Activated T-helper 1 cell treated with anti-CD3 and anti-CD28 coated beads, Interleukin-12 subunit alpha, Interleukin-12 subunit beta, Interleukin-2, Interleukin-4 antibody, amounts not matched to agents 30 ng/mL and 10 ng/mL and 1 ng/mL, durations not matched to agents 14 hours and 24 hours and 36 hours (primary cell): ENCODE data around the gene ARHGEF2. TPM values are rescaled to one million over a fixed set of nuclear protein-coding genes. Genes with fewer than 3 reads are reported as not detected.

Experiments used
- DNase-seq: peaks from one replicate; pipeline ENCODE4 v3.0.0; 2021; ENCODE audit warnings: low spot score
- H3K27ac Mint-ChIP-seq: one replicate; pipeline ENCODE4 v1.8.0; 2021; ENCODE audit warnings: mild to moderate bottlenecking, mixed read lengths
- H3K27me3 Mint-ChIP-seq: one replicate; pipeline ENCODE4 v1.8.0; 2022; ENCODE audit warnings: mild to moderate bottlenecking, moderate library complexity, mixed read lengths; ENCODE audit not compliant: insufficient read depth
- H3K36me3 Mint-ChIP-seq: one replicate; pipeline ENCODE4 v1.8.0; 2021; ENCODE audit warnings: low read depth, mixed read lengths
- H3K4me1 Mint-ChIP-seq: one replicate; pipeline ENCODE4 v1.8.0; 2021; ENCODE audit warnings: low read depth, mixed read lengths
- H3K4me3 Mint-ChIP-seq: one replicate; pipeline ENCODE4 v1.8.0; 2021; ENCODE audit warnings: mild to moderate bottlenecking, moderate library complexity, mixed read lengths
- H3K9me3 Mint-ChIP-seq: one replicate; pipeline ENCODE4 v1.8.0; 2021; ENCODE audit warnings: mixed read lengths
- intact Hi-C: fragments of 100-400 bp; cut with micrococcal nuclease; formaldehyde crosslinking; loops from one replicate; pipeline ENCODE4 v1.15.1; 2024
- total RNA-seq: library from RNA; stranded (reverse); gene quantifications from 2 replicates; pipeline ENCODE4 v1.2.3, GENCODE V29; 2022

Gene ARHGEF2
- total RNA-seq, 1 donor from 2014 or later, result 222 TPM

DNA sequence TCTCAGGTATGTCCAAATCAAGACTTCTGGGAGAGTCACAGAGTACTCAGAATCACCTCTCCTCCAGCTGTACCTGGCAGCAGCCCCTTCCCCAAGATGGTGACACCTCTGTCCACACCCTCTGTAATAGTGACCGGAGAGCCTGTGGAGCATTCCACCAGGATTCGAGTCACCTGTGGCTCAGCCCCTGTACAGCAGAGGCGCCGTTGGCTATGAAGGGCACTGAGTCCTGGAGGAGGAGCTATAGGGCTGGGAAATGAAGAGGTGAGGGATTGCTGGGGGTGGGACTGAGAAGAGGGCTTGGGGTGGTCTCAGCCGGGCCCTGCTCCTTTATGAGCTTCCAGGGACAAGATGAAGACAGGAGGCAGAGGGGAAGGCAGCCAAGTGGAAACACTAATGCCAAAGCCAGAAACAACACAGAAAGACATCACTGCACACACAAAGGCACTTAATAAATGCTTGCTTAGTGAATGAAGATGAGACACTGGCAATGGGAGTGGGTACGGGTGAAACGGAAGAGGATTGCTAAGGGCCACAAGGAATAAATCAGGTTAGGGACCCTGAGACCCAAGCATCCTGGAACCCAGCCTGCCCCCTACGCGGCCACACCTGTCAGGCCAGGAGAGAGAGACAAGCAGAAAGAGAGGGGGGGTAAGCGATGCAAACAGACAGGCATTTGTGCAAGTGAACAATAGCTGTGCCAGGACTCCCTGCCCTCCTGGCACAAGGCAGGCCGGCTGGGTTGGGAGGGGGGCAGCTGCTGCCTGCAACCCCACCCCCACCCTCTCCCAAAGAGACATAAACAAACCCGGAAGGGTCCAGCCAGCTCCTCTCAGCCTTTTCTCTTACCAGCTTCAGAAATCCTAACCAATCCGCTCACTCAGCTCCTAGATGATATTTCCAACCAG is 3.9 kb downstream of the ARHGEF2 start:
- DNase-seq, result no peak
- peak overlapping the region; percentile 92 for H3K4me3 Mint-ChIP-seq
- peaks cover 80% of the 10 kb centered on the region for H3K4me1 Mint-ChIP-seq
- intact Hi-C loops, result loop anchor here (5.0 to 10.0 kb wide), 2 partner anchors 250 to 652 kb away; partner anchors contain the start of gene RUSC1
- no peaks in the 10 kb centered on the region for H3K27me3 Mint-ChIP-seq
- H3K9me3 Mint-ChIP-seq, result no peaks in the 10 kb centered on the region
- H3K27ac Mint-ChIP-seq, result peak overlapping the region; percentile 95
- peaks cover 51% of the 10 kb centered on the region for H3K36me3 Mint-ChIP-seq

DNA sequence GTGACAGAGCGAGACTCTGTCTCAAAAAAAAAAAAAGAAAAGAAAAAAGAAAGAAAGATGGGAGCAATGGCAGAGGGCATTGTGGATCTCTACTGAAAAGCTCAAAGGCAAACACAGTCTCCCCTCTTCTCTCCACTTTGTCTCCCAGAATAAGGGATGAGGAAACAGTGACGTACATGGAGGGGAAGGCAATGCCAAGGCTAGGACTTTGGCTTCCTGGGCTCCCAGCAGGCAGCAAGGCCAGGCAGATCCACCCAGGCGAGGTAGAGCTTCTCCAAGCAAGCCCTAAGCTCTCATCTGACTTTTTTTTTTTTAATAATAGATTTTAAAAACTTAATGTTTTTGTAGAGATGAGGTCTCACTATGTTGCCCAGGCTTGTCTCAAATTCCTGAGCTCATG is 4.6 kb downstream of the ARHGEF2 start:
- Mint-ChIP-seq H3K27me3 (no peaks in the 10 kb centered on the region), H3K4me1 (peaks cover 86% of the 10 kb centered on the region), H3K4me3 (peak overlapping the region; percentile 19), H3K36me3 (peaks cover 56% of the 10 kb centered on the region), H3K27ac (peak overlapping the region; percentile 69), H3K9me3 (no peaks in the 10 kb centered on the region)
- no peak for DNase-seq
- intact Hi-C loops, result loop anchor here (10.0 kb wide), 1 partner anchor 251 kb away; no protein-coding TSS in a partner anchor

DNA sequence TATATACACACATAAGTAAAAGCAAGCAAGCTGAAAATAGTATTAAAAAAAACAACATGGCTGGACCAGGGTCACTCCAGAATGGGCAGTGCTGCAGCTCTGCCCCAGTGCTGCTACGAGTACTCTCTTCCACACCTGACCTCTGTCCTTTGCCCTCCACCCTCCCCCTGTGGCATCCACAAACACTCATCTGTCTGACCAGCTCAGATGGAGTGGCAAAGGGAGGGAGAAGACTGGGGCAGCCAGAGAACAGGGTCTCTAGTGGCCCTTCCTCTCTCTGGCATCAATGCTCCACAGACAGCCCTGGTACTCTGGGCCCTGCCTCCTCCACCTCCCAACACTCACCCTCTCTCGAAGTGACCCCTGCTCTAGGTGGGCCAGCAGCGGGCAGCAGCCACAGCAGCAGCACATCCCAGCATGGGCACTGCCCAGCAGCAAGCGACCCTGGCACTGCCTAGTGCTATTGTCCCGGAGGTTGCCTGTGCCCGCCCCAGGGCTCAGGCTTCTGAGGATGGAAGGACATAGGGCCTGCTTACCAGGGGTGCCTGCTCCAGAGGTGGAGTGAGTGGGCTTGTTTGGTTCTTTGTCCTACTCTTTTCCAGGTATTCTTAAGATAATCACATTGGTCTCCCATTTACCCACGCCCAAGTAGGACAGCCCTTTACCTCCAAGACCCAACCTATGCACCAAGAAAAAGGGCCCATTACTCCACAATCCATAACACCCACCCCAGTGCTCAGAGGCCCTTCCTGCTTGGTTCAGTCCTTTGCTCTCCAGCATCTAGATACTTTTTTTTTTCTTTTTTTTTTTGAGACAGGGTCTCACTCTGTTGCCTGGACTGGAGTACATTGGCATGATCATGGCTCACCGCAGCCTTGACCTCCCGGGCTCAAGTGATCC is 6.2 kb downstream of the ARHGEF2 start:
- no peaks in the 10 kb centered on the region for H3K9me3 Mint-ChIP-seq
- intact Hi-C loops, result loop anchor here (10.0 kb wide), 1 partner anchor 253 kb away; no protein-coding TSS in a partner anchor
- peak overlapping the region; percentile 62 for H3K4me3 Mint-ChIP-seq
- no peak for DNase-seq
- peak overlapping the region; percentile 49 for H3K27ac Mint-ChIP-seq
- peaks cover 63% of the 10 kb centered on the region for H3K36me3 Mint-ChIP-seq
- H3K27me3 Mint-ChIP-seq, result no peaks in the 10 kb centered on the region
- H3K4me1 Mint-ChIP-seq, result peaks cover 97% of the 10 kb centered on the region

DNA sequence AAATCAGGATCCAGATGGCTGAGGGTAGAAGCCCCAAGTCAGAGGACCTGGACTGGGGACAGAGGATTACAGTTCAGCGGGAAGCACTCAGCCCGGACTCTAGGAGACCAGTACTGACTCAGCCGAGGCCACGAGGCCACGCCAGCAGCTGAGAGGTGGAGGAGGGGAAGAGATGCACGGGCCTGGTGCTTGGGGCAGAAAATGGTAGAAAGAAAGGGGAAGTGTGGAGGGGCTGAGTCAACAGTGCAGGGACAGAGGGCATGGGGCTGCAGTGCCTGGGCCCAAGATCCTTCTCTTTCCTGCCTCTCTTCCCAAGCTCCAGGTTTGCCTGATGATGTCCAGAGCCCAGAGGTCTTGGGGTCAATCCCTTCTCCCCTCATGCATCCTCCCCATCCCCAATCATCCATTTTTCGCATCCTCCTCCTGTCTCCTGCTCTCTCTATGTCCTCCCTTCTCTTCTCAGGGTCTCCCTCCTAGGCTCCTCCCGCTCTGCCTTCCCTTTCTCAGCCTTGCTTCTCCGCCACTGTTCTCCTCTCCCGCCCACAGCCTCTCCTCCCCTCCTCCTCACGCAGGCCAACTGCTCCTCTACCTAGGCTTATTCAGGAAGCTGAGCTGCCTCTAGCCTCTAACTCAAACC is 7.7 kb downstream of the ARHGEF2 start:
- H3K4me3 Mint-ChIP-seq, result peak overlapping the region; percentile 78
- no peak for DNase-seq
- H3K9me3 Mint-ChIP-seq, result no peaks in the 10 kb centered on the region
- H3K27me3 Mint-ChIP-seq, result no peaks in the 10 kb centered on the region
- H3K36me3 Mint-ChIP-seq, result peaks cover 60% of the 10 kb centered on the region
- intact Hi-C loops, result loop anchor here (10.0 kb wide), 1 partner anchor 254 kb away; no protein-coding TSS in a partner anchor
- peaks cover 95% of the 10 kb centered on the region for H3K4me1 Mint-ChIP-seq
- H3K27ac Mint-ChIP-seq, result peak overlapping the region; percentile 82

DNA sequence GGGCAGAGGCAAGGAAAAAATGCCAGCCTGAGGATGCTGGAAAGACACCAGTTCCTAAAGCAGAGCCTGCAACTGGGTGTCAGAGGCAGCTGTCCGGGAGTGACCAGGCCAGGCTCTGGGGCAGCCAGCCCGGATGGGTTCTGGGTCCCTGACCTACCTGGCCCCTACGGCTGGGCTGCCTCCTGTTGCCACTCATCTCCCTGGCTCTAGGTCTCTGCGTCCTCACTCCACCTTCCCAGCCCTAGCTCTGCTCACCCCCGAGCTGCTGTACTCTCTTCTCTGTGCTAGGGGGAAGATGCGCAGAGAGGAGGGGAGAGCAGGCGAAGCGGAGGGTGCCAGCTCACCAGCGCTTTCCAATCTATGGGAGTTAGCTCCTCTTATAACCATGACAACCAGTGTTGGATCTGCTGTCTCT is 9.0 kb downstream of the ARHGEF2 start:
- H3K4me3 Mint-ChIP-seq, result no peak overlapping the region
- DNase-seq, result no peak
- no peaks in the 10 kb centered on the region for H3K27me3 Mint-ChIP-seq
- peak overlapping the region; percentile 82 for H3K27ac Mint-ChIP-seq
- intact Hi-C loops, result no loop called here
- peaks cover 57% of the 10 kb centered on the region for H3K36me3 Mint-ChIP-seq
- no peaks in the 10 kb centered on the region for H3K9me3 Mint-ChIP-seq
- peaks cover 82% of the 10 kb centered on the region for H3K4me1 Mint-ChIP-seq

DNA sequence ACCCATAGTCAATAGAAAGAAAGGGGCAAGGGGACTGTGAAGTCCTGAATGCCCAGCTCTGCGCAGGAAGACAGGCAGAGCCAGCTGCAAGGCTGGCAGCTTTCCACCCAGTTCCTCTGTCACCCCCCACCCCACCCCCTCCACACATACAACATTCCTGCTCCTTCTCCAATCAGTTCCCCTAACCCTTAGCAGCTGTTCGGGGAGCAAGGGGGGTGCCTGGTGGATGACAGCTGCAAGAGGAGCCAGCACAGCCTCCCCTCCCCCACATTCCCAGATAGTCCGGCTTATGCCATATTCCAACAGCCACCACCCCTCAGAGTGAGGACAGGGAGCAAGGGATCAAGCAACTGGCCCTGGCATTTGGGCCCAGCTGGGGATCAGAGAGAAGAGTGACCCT is 9.7 kb downstream of the ARHGEF2 start:
- peaks cover 77% of the 10 kb centered on the region for H3K4me1 Mint-ChIP-seq
- no peaks in the 10 kb centered on the region for H3K27me3 Mint-ChIP-seq
- peaks cover 57% of the 10 kb centered on the region for H3K36me3 Mint-ChIP-seq
- intact Hi-C loops, result loop anchor here (1.0 kb wide), 1 partner anchor 8 kb away; no protein-coding TSS in a partner anchor
- no peak for DNase-seq
- H3K27ac Mint-ChIP-seq, result peak overlapping the region; percentile 83
- no peaks in the 10 kb centered on the region for H3K9me3 Mint-ChIP-seq
- H3K4me3 Mint-ChIP-seq, result peak overlapping the region; percentile 45

DNA sequence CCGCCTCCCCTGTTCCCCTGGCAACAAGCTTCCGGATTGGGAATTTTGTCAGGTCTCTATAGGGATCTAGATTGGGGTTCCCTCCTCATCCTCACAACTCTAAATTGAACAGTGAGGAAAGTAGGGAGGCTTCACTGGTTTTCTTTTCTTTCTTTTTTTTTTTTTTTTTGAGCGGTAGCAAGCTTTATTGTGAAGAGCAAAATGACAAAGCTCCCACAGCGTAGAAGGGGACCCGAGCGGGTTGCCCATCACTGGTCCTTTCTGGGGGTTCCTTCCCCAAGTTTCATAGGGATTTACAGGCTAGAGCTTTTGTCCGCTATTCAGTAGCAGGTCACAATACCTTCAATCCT is 10.3 kb downstream of the ARHGEF2 start:
- Mint-ChIP-seq H3K4me3 (peak overlapping the region; percentile 77), H3K36me3 (peaks cover 57% of the 10 kb centered on the region), H3K4me1 (peaks cover 71% of the 10 kb centered on the region), H3K27ac (peak overlapping the region; percentile 83), H3K27me3 (no peaks in the 10 kb centered on the region), H3K9me3 (no peaks in the 10 kb centered on the region)
- DNase-seq, result no peak
- intact Hi-C loops, result loop anchor here (1.0 kb wide), 1 partner anchor 8 kb away; no protein-coding TSS in a partner anchor

DNA sequence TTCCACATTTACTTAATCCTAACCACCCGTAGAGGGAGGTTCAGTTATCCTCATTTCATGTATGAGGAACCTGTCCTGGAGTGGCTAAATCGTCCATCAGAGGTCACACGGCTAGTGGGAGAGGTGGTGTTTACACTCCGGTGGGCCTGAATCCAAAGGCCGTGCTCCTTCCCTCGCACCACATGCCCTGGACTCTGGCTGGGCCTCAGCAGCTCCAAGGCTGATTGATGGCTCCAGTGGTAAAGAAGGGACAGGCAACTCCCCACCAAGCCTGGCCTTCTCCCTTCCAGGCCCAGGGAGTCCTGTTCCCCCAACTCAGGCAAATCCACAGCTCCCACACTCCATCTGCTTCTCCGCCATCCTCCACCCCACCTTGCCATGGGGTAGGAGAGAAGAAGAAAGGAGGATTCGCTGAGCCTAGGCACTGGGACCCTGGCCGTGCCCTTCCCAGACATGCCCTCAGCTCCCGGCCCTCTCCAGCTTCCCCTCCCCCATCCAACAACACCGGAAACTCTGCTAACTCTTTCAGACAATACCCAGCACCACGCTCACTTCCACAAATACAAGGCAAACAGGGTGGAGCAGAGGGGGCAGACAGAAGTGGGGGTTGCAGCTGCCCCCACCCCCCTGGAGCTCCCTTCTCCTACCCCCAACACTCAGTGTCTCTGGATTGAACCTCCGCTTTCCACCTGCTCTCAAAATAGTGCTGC is 10.9 kb downstream of the ARHGEF2 start:
- Mint-ChIP-seq H3K27ac (peak overlapping the region; percentile 83), H3K9me3 (no peaks in the 10 kb centered on the region), H3K4me1 (peaks cover 66% of the 10 kb centered on the region), H3K27me3 (no peaks in the 10 kb centered on the region), H3K4me3 (peak overlapping the region; percentile 77), H3K36me3 (peaks cover 59% of the 10 kb centered on the region)
- intact Hi-C loops, result loop anchor here (1.0 kb wide), 1 partner anchor 9 kb away; no protein-coding TSS in a partner anchor
- no peak for DNase-seq

DNA sequence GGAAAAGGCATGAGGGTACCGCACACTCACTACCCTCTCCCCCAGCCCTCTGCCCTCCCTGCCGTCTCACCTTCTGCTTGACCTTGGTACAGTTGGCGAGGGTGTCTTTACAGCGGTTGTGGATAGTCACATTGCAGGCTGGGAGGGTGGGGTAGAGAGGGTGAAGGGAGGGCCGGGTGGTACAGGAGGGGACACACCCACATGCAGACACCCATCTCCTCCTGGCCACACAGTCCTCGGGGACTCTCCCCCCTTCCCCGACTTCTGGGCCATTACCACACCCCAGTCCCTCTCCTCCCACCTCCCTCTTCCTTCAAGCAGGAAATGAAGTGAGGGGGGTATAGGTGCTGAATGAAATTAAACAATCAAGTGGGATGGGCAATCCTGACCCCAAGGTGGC is 11.6 kb downstream of the ARHGEF2 start:
- intact Hi-C loops, result no loop called here
- H3K4me1 Mint-ChIP-seq, result peaks cover 64% of the 10 kb centered on the region
- H3K36me3 Mint-ChIP-seq, result peaks cover 62% of the 10 kb centered on the region
- H3K27me3 Mint-ChIP-seq, result no peaks in the 10 kb centered on the region
- no peaks in the 10 kb centered on the region for H3K9me3 Mint-ChIP-seq
- peak overlapping the region; percentile 86 for H3K27ac Mint-ChIP-seq
- no peak for DNase-seq
- peak overlapping the region; percentile 49 for H3K4me3 Mint-ChIP-seq

DNA sequence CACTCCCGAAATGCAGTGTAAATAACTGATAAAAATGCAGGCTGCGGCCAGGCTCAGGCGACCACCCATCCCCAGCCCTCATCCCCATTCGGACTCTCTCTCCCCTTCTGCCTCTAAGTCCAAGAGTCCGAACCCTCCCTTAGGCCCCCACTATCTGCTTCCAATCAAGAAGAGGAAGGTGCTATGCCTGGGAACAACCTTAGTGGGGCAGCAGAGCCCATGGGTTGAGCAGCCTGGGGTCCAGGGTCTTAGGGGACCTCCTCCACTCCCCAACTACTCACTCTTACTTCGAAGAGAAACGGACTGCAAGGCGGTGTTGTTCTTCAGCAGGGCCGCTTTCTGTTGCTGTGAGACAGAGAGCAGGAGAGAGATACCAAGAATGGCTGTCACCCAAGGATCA is 12.2 kb downstream of the ARHGEF2 start:
- no peak for DNase-seq
- Mint-ChIP-seq H3K9me3 (no peaks in the 10 kb centered on the region), H3K27me3 (no peaks in the 10 kb centered on the region), H3K4me1 (peaks cover 61% of the 10 kb centered on the region), H3K36me3 (peaks cover 65% of the 10 kb centered on the region), H3K4me3 (no peak overlapping the region), H3K27ac (peak overlapping the region; percentile 86)
- intact Hi-C loops, result no loop called here

DNA sequence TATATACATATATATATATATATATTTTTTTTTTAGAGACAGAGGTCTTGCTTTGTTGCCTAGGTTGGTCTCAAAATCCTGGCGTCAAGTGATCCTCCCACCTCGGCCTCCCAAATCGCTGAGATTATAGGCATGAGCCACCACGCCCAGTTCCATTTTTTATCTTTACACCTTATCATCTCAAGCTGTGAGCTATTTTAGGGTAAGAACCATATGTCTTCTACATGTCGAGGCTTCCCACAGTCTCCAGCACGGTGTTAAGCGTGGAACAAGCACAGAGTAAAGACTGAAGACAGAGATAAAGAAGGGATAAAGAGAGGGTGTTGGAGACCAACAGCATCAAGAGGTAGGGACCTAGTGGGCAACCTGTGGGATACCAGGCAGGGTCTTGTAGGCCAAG is 14.2 kb downstream of the ARHGEF2 start:
- no peaks in the 10 kb centered on the region for H3K9me3 Mint-ChIP-seq
- peaks cover 66% of the 10 kb centered on the region for H3K36me3 Mint-ChIP-seq
- DNase-seq, result no peak
- H3K4me3 Mint-ChIP-seq, result no peak overlapping the region
- peak overlapping the region; percentile 32 for H3K27ac Mint-ChIP-seq
- no peaks in the 10 kb centered on the region for H3K27me3 Mint-ChIP-seq
- intact Hi-C loops, result no loop called here
- H3K4me1 Mint-ChIP-seq, result peaks cover 41% of the 10 kb centered on the region
